ENCODE results near the gene FOXK1.

DNA sequence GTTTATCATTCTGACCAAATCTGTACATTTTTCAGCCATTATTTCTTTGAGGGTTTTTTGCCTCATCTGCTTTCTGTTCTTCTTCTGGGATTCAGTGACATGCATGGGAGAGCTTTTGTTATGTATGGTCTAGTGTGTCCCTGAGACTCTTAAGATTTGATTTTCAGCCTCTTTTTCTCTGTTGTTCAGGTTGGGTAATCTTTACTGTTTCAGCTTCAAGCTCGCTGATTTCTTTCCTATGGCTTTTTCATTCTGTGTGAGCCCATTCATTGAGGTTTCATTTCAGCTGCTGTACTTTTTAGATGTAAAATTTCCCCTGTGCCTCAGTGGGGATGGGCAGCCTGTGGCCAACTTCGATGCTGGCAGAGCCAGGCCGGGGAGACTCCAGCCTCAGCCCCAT lies 38.1 kb downstream of the FOXK1 start:
- TF ChIP-seq SP1 (IDR thresholded peaks at IDR 0.05) = no peak
- no peak for TF ChIP-seq NFRKB (IDR thresholded peaks at IDR 0.05)
- no peak for TF ChIP-seq ZNF384 (IDR thresholded peaks at IDR 0.05)
- no peak for TF ChIP-seq LEF1 (IDR thresholded peaks at IDR 0.05; ENCODE audit: borderline replicate concordance)
- no peak for TF ChIP-seq TARDBP (IDR thresholded peaks at IDR 0.05)
- no peak for TF ChIP-seq SUZ12 (IDR thresholded peaks at IDR 0.05)
- no peak for TF ChIP-seq CTBP1 (IDR thresholded peaks at IDR 0.05; ENCODE audit: borderline replicate concordance)
- no peak for TF ChIP-seq BHLHE40 (IDR thresholded peaks at IDR 0.05; ENCODE audit: borderline replicate concordance)

Measured in HEK293T (cell line).